Nephron progenitor cell (in vitro differentiated cells): ENCODE data around the gene TESK2.

Experiments
- DNase-seq: peaks from one replicate; pipeline ENCODE4 v3.0.0; 2021
- H3K27ac Mint-ChIP-seq: 2 replicates; pipeline ENCODE4 v1.8.0; 2021; ENCODE audit warnings: mild to moderate bottlenecking, moderate library complexity, mixed read lengths
- H3K27me3 Mint-ChIP-seq: 2 replicates; pipeline ENCODE4 v1.8.0; 2021; ENCODE audit warnings: mild to moderate bottlenecking, low read depth, mixed read lengths; ENCODE audit not compliant: poor library complexity
- H3K36me3 Mint-ChIP-seq: 2 replicates; pipeline ENCODE4 v1.8.0; 2021; ENCODE audit warnings: low read depth, mixed read lengths
- H3K4me1 Mint-ChIP-seq: 2 replicates; pipeline ENCODE4 v1.8.0; 2021; ENCODE audit warnings: mixed read lengths
- H3K4me3 Mint-ChIP-seq: 2 replicates; pipeline ENCODE4 v1.8.0; 2021; ENCODE audit warnings: mild to moderate bottlenecking, moderate library complexity, mixed read lengths
- H3K9me3 Mint-ChIP-seq: 2 replicates; pipeline ENCODE4 v1.8.0; 2021; ENCODE audit warnings: mild to moderate bottlenecking, moderate library complexity, mixed read lengths
- TF ChIP-seq, protein P1 (sequence below): fragments of 200-600 bp; sonication (generic); IDR thresholded peaks from 2 replicates; pipeline ENCODE4 v1.5.0; 2021; ENCODE audit warnings: antibody characterized with exemption

Gene TESK2

DNA sequence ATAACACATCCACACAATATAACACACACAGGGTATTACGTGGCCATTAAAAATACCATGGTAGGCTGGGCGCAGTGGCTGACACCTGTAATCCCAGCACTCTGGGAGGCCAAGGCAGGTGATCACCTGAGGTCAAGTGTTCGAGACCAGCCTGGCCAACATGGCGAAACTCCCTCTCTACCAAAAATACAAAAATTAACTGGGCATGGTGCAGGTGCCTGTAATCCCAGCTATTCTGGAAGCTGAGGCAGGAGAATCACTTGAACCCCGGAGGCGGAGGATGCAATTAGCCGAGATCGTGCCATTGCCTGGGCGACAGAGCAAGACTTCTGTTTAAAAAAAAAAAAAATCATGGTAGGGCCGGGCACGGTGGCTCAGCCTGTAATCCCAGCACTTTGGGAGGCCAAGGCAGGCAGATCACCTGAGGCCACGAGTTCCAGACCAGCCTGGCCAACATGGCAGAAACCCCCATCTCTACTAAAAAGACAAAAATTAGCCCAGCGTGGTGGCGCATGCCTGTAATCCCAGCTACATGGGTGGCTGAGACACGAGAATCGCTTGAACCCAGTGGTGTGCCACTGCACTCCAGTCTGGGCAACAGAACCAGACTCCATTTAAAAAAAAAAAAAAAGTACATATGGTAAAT, 188.3 kb downstream of the TESK2 start:
- no peak overlapping the region for H3K27ac Mint-ChIP-seq

GRCh38 chr1:45300669-45300997, 190.3 kb downstream of the TESK2 start:
- DNase-seq: no peak
- H3K36me3 Mint-ChIP-seq: no peaks in the 10 kb centered on the region
- peaks cover 5% of the 10 kb centered on the region for H3K27me3 Mint-ChIP-seq
- TF ChIP-seq, protein P1, sequence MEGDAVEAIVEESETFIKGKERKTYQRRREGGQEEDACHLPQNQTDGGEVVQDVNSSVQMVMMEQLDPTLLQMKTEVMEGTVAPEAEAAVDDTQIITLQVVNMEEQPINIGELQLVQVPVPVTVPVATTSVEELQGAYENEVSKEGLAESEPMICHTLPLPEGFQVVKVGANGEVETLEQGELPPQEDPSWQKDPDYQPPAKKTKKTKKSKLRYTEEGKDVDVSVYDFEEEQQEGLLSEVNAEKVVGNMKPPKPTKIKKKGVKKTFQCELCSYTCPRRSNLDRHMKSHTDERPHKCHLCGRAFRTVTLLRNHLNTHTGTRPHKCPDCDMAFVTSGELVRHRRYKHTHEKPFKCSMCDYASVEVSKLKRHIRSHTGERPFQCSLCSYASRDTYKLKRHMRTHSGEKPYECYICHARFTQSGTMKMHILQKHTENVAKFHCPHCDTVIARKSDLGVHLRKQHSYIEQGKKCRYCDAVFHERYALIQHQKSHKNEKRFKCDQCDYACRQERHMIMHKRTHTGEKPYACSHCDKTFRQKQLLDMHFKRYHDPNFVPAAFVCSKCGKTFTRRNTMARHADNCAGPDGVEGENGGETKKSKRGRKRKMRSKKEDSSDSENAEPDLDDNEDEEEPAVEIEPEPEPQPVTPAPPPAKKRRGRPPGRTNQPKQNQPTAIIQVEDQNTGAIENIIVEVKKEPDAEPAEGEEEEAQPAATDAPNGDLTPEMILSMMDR: no peak
- H3K27ac Mint-ChIP-seq: no peak overlapping the region
- peaks cover 65% of the 10 kb centered on the region for H3K4me1 Mint-ChIP-seq
- no peaks in the 10 kb centered on the region for H3K9me3 Mint-ChIP-seq
- no peak overlapping the region for H3K4me3 Mint-ChIP-seq

More for the DNA sequence above, 188.3 kb downstream of the TESK2 start:
- Mint-ChIP-seq H3K36me3 (no peaks in the 10 kb centered on the region), H3K4me3 (peak overlapping the region; percentile 88), H3K4me1 (peaks cover 70% of the 10 kb centered on the region), H3K27me3 (peaks cover 5% of the 10 kb centered on the region), H3K9me3 (no peaks in the 10 kb centered on the region)
- TF ChIP-seq, protein P1: no peak
- DNase-seq: no peak

DNA sequence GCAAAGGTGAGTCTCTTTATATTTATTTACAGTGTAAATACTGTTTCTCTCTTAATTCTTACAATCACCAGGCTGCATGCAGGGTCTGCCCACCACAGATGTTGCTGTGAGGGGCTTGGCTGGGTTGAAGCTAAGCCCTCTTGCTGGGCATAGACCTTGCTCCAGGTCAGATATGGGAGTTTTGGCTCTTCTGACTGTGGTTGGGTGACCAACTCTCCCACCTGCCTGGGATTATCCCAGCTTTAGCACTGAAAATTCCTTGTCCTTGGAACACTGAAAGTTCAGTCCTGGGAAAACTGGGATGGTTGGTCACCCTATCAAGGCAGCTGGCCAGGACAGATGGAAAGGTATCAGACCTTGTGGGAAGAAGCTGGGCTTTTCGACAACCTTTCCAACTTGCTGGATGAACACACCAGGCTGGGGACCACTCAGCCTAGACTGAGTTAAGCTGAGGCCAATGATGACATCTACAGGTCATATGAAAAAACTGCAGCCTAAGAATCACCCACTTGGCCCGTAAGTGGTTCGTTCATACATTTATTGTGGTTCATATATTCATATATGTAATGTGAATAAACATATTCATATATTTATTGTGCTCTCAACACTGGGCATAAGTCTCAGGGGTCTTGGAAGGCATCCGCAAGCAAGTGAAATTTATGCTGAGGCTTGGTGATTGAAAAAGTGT, 190.8 kb downstream of the TESK2 start:
- H3K27me3 Mint-ChIP-seq: peaks cover 5% of the 10 kb centered on the region
- peak; percentile 45 for DNase-seq
- peaks cover 60% of the 10 kb centered on the region for H3K4me1 Mint-ChIP-seq
- H3K27ac Mint-ChIP-seq: no peak overlapping the region
- H3K9me3 Mint-ChIP-seq: no peaks in the 10 kb centered on the region
- H3K4me3 Mint-ChIP-seq: no peak overlapping the region
- TF ChIP-seq, protein P1: peak; percentile 75
- no peaks in the 10 kb centered on the region for H3K36me3 Mint-ChIP-seq

DNA sequence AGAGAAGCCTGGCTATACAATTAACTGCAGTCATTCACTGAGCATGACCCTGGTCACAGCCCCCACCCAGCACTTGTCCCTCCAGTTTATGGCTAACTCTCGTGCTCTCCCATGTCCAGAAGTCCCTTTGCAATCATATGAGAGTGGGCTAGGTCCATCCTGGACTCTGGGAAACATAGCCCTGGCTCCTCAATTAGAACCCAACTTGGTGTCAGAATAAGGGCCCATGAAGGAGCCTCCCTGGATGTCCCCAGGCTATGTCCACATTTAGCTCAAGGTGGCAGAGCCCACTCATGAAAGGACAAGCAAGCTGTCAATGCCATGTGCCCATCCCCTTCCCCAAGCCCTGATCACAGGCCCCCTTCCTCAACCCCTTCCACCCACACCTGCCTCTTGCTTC, 191.7 kb downstream of the TESK2 start:
- peaks cover 11% of the 10 kb centered on the region for H3K27me3 Mint-ChIP-seq
- TF ChIP-seq, protein P1: no peak
- no peak for DNase-seq
- H3K4me3 Mint-ChIP-seq: no peak overlapping the region
- H3K36me3 Mint-ChIP-seq: no peaks in the 10 kb centered on the region
- peaks cover 52% of the 10 kb centered on the region for H3K4me1 Mint-ChIP-seq
- no peak overlapping the region for H3K27ac Mint-ChIP-seq
- H3K9me3 Mint-ChIP-seq: no peaks in the 10 kb centered on the region

DNA sequence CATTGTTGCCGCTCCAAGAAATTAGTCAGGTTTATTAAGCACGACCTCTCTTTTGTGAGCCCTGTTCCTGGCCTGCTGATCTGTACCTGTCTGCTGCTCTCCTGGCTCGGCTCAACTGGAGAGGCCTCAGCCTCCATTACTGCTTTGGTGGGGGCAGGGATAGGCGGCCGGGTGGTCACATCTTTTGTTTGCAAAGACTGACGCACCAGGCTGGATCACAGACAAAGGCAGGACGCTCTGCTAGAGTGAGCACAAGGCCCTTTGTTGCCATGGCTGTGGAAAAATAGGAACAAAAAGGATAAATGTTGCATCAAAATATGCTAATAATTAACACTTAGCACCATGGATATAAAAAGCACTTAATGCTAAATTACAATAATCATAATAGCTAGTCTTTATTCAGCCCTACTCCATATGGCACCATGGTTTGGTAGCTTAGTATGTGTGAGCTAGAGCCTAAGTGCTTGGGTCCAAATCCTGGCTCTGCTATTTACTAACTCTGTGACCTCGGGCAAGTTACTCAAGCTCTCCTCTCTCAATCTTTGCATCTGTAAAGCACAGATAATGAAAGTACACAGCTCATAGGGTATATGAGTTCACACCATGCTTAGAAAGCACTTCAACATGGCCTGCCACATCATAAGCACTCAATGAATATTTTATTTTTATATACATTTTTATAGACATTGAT, 193.2 kb downstream of the TESK2 start:
- TF ChIP-seq, protein P1: no peak
- H3K9me3 Mint-ChIP-seq: no peaks in the 10 kb centered on the region
- H3K27ac Mint-ChIP-seq: peak overlapping the region; percentile 93
- peaks cover 48% of the 10 kb centered on the region for H3K4me1 Mint-ChIP-seq
- no peak for DNase-seq
- H3K36me3 Mint-ChIP-seq: no peaks in the 10 kb centered on the region
- peaks cover 11% of the 10 kb centered on the region for H3K27me3 Mint-ChIP-seq
- H3K4me3 Mint-ChIP-seq: no peak overlapping the region
